ENCODE data around the gene TRMT1. TPM values are rescaled to one million over a fixed set of nuclear protein-coding genes. Genes with fewer than 3 reads are reported as not detected.
A peak's percentile ranks its signal among the peaks of the same experiment; 100 is the strongest.

Gene TRMT1
- total and polyA plus RNA-seq, 2 of the 8 experiments (the other 6 are each of a cell fraction or from before 2014, with no cell fraction given) = 77.4 to 99.3 TPM

GRCh38 chr19:13154241-13154778 is 37.8 kb upstream of the TRMT1 start (continued):
- TF ChIP-seq CHD7 (IDR thresholded peaks at IDR 0.05; ENCODE audit: insufficient replicate concordance, low read length) = no peak
- TF ChIP-seq SRF (IDR thresholded peaks at IDR 0.05; ENCODE audit: low read depth, low read length) = no peak
- TF ChIP-seq CREB1 (IDR thresholded peaks at IDR 0.05) = peak; percentile 41; the same call in 1 of the 2 replicates
- TF ChIP-seq ATF2 (IDR thresholded peaks at IDR 0.05; ENCODE audit: low read length) = peak; percentile 68
- TF ChIP-seq PHF8 (conservative IDR thresholded peaks at IDR 0.05; ENCODE audit: low read depth, low read length) = no peak; the same call in 1 of the 2 replicates
- peak; percentile 14 for TF ChIP-seq CTBP2 (IDR thresholded peaks at IDR 0.05; ENCODE audit: borderline replicate concordance, insufficient read depth, insufficient read length, low read length)

Measured in H1 (cell line).